WTC11 (cell line): ENCODE data around the gene TCF21. TPM values are rescaled to one million over a fixed set of nuclear protein-coding genes. Genes with fewer than 3 reads are reported as not detected.

Experiments
- ATAC-seq: fragments of 200-7000 bp; cut with Tn5 transposase; 2 replicates; pipeline ENCODE4 v1.10.0; 2021; ENCODE audit warnings: mild to moderate bottlenecking, moderate library complexity
- CTCF ChIA-PET: fragments of 300-600 bp; sonication (Branson Sonifier 250); formaldehyde crosslinking; loops from one replicate; lab custom pipeline; 2021; ENCODE audit warnings: antibody characterized with exemption; lab: Charles Lee
- POLR2A ChIA-PET: fragments of 350-600 bp; sonication (Branson Sonifier 250); formaldehyde crosslinking; loops from one replicate; lab custom pipeline; 2021; ENCODE audit warnings: antibody characterized with exemption; lab: Charles Lee
- DNase-seq: peaks from one replicate; pipeline ENCODE4 v3.0.0; 2021; ENCODE audit warnings: low spot score
- H3K27ac Mint-ChIP-seq: 2 replicates; pipeline ENCODE4 v1.8.0; 2021; ENCODE audit warnings: mixed read lengths
- H3K27me3 Mint-ChIP-seq: 2 replicates; pipeline ENCODE4 v1.8.0; 2021; ENCODE audit warnings: low read depth, mild to moderate bottlenecking, moderate library complexity, mixed read lengths
- H3K36me3 Mint-ChIP-seq: 2 replicates; pipeline ENCODE4 v1.8.0; 2021; ENCODE audit warnings: mixed read lengths
- H3K4me1 Mint-ChIP-seq: 2 replicates; pipeline ENCODE4 v1.8.0; 2022; ENCODE audit warnings: mixed read lengths
- H3K4me3 Mint-ChIP-seq: 2 replicates; pipeline ENCODE4 v1.8.0; 2021; ENCODE audit warnings: mild to moderate bottlenecking, moderate library complexity, mixed read lengths
- H3K9me3 Mint-ChIP-seq: 2 replicates; pipeline ENCODE4 v1.8.0; 2021; ENCODE audit warnings: mixed read lengths
- ATF1 ChIP-seq: sonication (generic); formaldehyde crosslinking; IDR thresholded peaks from 2 replicates; pipeline ENCODE4 v1.8.1; 2023; ENCODE audit warnings: mild to moderate bottlenecking, moderate library complexity, missing genetic modification reagents
- ATF2 ChIP-seq: sonication (generic); formaldehyde crosslinking; IDR thresholded peaks from 2 replicates; pipeline ENCODE4 v1.8.1; 2022; ENCODE audit warnings: low read depth, missing genetic modification reagents, borderline replicate concordance
- CBFB ChIP-seq: sonication (generic); formaldehyde crosslinking; IDR thresholded peaks from 2 replicates; pipeline ENCODE4 v1.8.1; 2022; ENCODE audit warnings: mild to moderate bottlenecking, low read depth, missing genetic modification reagents
- CDX4 ChIP-seq: fragments of 250-450 bp; sonication (Bioruptor Pico); IDR thresholded peaks from 2 replicates; pipeline ENCODE4 v1.9.0; 2021; ENCODE audit warnings: moderate library complexity, mild to moderate bottlenecking, inconsistent platforms, borderline replicate concordance
- EMX1 ChIP-seq: fragments of 250-450 bp; sonication (Bioruptor Pico); IDR thresholded peaks from 2 replicates; pipeline ENCODE4 v1.8.0; 2021; ENCODE audit warnings: mild to moderate bottlenecking
- HMGA2 ChIP-seq: fragments of 250-450 bp; sonication (Bioruptor Pico); IDR thresholded peaks from 2 replicates; pipeline ENCODE4 v1.4.0; 2021; ENCODE audit warnings: mild to moderate bottlenecking, moderate library complexity
- JAZF1 ChIP-seq: fragments of 250-450 bp; sonication (Bioruptor Pico); IDR thresholded peaks from 2 replicates; pipeline ENCODE4 v1.9.0; 2021; ENCODE audit warnings: moderate library complexity, mild to moderate bottlenecking, inconsistent platforms
- NFYB ChIP-seq: sonication (generic); formaldehyde crosslinking; conservative IDR thresholded peaks from 2 replicates; pipeline ENCODE4 v1.8.0; 2022; ENCODE audit warnings: low read depth, missing genetic modification reagents
- NR2C2 ChIP-seq: sonication (generic); formaldehyde crosslinking; IDR thresholded peaks from 2 replicates; pipeline ENCODE4 v1.8.0; 2022; ENCODE audit warnings: mild to moderate bottlenecking, missing genetic modification reagents
- OVOL2 ChIP-seq: fragments of 250-450 bp; sonication (Bioruptor Pico); IDR thresholded peaks from 2 replicates; pipeline ENCODE4 v1.9.0; 2021; ENCODE audit warnings: mild to moderate bottlenecking, borderline replicate concordance
- PRRX2 ChIP-seq: fragments of 250-450 bp; sonication (Bioruptor Pico); IDR thresholded peaks from 2 replicates; pipeline ENCODE4 v1.8.0; 2021; ENCODE audit warnings: mild to moderate bottlenecking
- SMAD3 ChIP-seq: sonication (generic); formaldehyde crosslinking; IDR thresholded peaks from 2 replicates; pipeline ENCODE4 v1.8.0; 2022; ENCODE audit warnings: missing genetic modification reagents, mild to moderate bottlenecking, borderline replicate concordance
- SOX15 ChIP-seq: fragments of 250-450 bp; sonication (Bioruptor Pico); IDR thresholded peaks from 2 replicates; pipeline ENCODE4 v1.9.0; 2021; ENCODE audit warnings: mild to moderate bottlenecking
- TEAD1 ChIP-seq: sonication (generic); formaldehyde crosslinking; IDR thresholded peaks from 2 replicates; pipeline ENCODE4 v1.8.0; 2022; ENCODE audit warnings: mild to moderate bottlenecking, missing genetic modification reagents
- ZNF281 ChIP-seq: sonication (generic); formaldehyde crosslinking; IDR thresholded peaks from 2 replicates; pipeline ENCODE4 v1.8.0; 2023; ENCODE audit warnings: mild to moderate bottlenecking, missing genetic modification reagents
- ZNF416 ChIP-seq: fragments of 250-450 bp; sonication (Bioruptor Pico); IDR thresholded peaks from 2 replicates; pipeline ENCODE4 v1.9.0; 2021; ENCODE audit warnings: mild to moderate bottlenecking, inconsistent platforms
- ZNF425 ChIP-seq: fragments of 250-450 bp; sonication (Bioruptor Pico); conservative IDR thresholded peaks from 2 replicates; pipeline ENCODE4 v1.9.0; 2021; ENCODE audit warnings: mild to moderate bottlenecking
- ZNF671 ChIP-seq: fragments of 250-450 bp; sonication (Bioruptor Pico); IDR thresholded peaks from 2 replicates; pipeline ENCODE4 v1.8.0; 2021; ENCODE audit warnings: mild to moderate bottlenecking
- total RNA-seq: library from RNA; stranded (reverse); gene quantifications from 3 replicates; pipeline ENCODE4 v1.2.3, GENCODE V29; 2021
- TF ChIP-seq, protein P1 (sequence below): sonication (generic); formaldehyde crosslinking; IDR thresholded peaks from 2 replicates; pipeline ENCODE4 v1.8.0; 2022; ENCODE audit warnings: missing genetic modification reagents

Gene TCF21
- total RNA-seq, 1 experiment from 2014 or later = 0.22 TPM

- no peak overlapping the region for H3K27ac Mint-ChIP-seq
- no peak for ATAC-seq
Measured at GRCh38 chr6:133918208-133918930, 29.5 kb downstream of the TCF21 start.

DNA sequence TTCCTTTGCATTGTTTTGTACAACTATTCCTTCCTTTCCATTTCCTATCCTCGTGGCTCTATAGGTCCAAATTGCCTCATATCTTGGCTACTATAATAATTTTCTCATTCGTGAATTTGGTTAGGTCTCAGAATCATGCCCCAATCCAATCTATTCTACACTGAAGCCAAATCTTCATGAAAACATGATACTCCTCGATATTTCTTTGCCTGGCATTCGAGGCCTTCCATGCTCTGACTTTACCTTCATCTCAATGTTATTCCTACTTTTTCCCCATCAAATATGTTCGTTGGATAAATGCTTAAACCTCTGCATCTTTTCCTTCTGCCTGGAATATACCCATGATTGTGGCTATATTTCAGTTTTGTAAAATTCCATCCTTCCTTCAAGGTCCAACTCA lies 30.4 kb downstream of the TCF21 start:
- POLR2A ChIA-PET = no interaction called here
- Mint-ChIP-seq H3K36me3 (no peaks in the 10 kb centered on the region), H3K4me1 (peaks cover 31% of the 10 kb centered on the region), H3K27ac (no peak overlapping the region), H3K4me3 (no peak overlapping the region), H3K27me3 (no peaks in the 10 kb centered on the region), H3K9me3 (no peaks in the 10 kb centered on the region; the same call in 1 of the 2 replicates)
- CTCF ChIA-PET = no interaction called here
- no peak for TF ChIP-seq PRRX2 (CRISPR knock-in tag)
- TF ChIP-seq ATF2 (CRISPR knock-in tag) = no peak
- TF ChIP-seq ZNF671 (CRISPR knock-in tag) = no peak
- ATAC-seq (no peak), DNase-seq (no peak)

More at GRCh38 chr6:133918208-133918930, 29.5 kb downstream of the TCF21 start:
- ChIA-PET CTCF (interaction anchor here (2.1 to 5.3 kb wide), 3 partner anchors 80 to 178 kb away, joined by 5 to 98 read pairs (median 26); no protein-coding TSS in a partner anchor), POLR2A (no interaction called here)
- no peak for DNase-seq
- TF ChIP-seq ATF1 (CRISPR knock-in tag) = no peak
- TF ChIP-seq OVOL2 (CRISPR knock-in tag) = no peak
- TF ChIP-seq PRRX2 (CRISPR knock-in tag) = no peak
- no peak for TF ChIP-seq SMAD3
- TF ChIP-seq TEAD1 (CRISPR knock-in tag) = no peak
- no peak for TF ChIP-seq EMX1 (CRISPR knock-in tag)
- no peak for TF ChIP-seq NR2C2 (CRISPR knock-in tag)
- TF ChIP-seq CDX4 (CRISPR knock-in tag) = no peak
- no peak for TF ChIP-seq ZNF416 (CRISPR knock-in tag)
- no peak for TF ChIP-seq NFYB (CRISPR knock-in tag)
- Mint-ChIP-seq H3K36me3 (peaks cover 5% of the 10 kb centered on the region; the same call in 1 of the 2 replicates), H3K27me3 (no peaks in the 10 kb centered on the region), H3K4me3 (no peak overlapping the region), H3K4me1 (peaks cover 27% of the 10 kb centered on the region), H3K9me3 (peaks cover 5% of the 10 kb centered on the region)

- no peaks in the 10 kb centered on the region for H3K36me3 Mint-ChIP-seq
- TF ChIP-seq, protein P1, sequence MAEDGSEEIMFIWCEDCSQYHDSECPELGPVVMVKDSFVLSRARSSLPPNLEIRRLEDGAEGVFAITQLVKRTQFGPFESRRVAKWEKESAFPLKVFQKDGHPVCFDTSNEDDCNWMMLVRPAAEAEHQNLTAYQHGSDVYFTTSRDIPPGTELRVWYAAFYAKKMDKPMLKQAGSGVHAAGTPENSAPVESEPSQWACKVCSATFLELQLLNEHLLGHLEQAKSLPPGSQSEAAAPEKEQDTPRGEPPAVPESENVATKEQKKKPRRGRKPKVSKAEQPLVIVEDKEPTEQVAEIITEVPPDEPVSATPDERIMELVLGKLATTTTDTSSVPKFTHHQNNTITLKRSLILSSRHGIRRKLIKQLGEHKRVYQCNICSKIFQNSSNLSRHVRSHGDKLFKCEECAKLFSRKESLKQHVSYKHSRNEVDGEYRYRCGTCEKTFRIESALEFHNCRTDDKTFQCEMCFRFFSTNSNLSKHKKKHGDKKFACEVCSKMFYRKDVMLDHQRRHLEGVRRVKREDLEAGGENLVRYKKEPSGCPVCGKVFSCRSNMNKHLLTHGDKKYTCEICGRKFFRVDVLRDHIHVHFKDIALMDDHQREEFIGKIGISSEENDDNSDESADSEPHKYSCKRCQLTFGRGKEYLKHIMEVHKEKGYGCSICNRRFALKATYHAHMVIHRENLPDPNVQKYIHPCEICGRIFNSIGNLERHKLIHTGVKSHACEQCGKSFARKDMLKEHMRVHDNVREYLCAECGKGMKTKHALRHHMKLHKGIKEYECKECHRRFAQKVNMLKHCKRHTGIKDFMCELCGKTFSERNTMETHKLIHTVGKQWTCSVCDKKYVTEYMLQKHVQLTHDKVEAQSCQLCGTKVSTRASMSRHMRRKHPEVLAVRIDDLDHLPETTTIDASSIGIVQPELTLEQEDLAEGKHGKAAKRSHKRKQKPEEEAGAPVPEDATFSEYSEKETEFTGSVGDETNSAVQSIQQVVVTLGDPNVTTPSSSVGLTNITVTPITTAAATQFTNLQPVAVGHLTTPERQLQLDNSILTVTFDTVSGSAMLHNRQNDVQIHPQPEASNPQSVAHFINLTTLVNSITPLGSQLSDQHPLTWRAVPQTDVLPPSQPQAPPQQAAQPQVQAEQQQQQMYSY = no peak
- TF ChIP-seq JAZF1 (CRISPR knock-in tag) = no peak
- TF ChIP-seq HMGA2 (CRISPR knock-in tag) = peak; percentile 79; the same call in 1 of the 2 replicates
- no peak for TF ChIP-seq CBFB (CRISPR knock-in tag)
- TF ChIP-seq ZNF425 = no peak
- TF ChIP-seq SOX15 (CRISPR knock-in tag) = no peak
- TF ChIP-seq ZNF671 (CRISPR knock-in tag) = no peak
- TF ChIP-seq ZNF281 (CRISPR knock-in tag) = no peak
- TF ChIP-seq NR2C2 (CRISPR knock-in tag) = no peak
Measured at GRCh38 chr6:133921249-133921859, 32.4 kb downstream of the TCF21 start.

More at GRCh38 chr6:133921249-133921859, 32.4 kb downstream of the TCF21 start:
- ATAC-seq = peak; percentile 46
- CTCF ChIA-PET = interaction anchor here (0.6 to 8.2 kb wide), 28 partner anchors 23 to 1020 kb away, joined by 3 to 340 read pairs (median 3); no protein-coding TSS in a partner anchor
- H3K4me1 Mint-ChIP-seq = peaks cover 27% of the 10 kb centered on the region
- no peaks in the 10 kb centered on the region for H3K9me3 Mint-ChIP-seq
- DNase-seq = peak; percentile 87
- no peaks in the 10 kb centered on the region for H3K27me3 Mint-ChIP-seq
- POLR2A ChIA-PET = interaction anchor here (1.3 kb wide), 1 partner anchor 84 kb away, joined by 3 read pairs; no protein-coding TSS in a partner anchor
- H3K4me3 Mint-ChIP-seq = no peak overlapping the region
- H3K27ac Mint-ChIP-seq = no peak overlapping the region
